ENCODE measurements around the gene LEMD2. TPM values are rescaled to one million over a fixed set of nuclear protein-coding genes. Genes with fewer than 3 reads are reported as not detected.
"Not testable (repeated sequence)": the region's sequence is repeated elsewhere in the genome, so short reads cannot be mapped to it uniquely, and the experiment has no call there.

The LEMD2 gene
- total RNA-seq = 10 to 100 TPM; 62.6 to 66.7 TPM
- long read RNA-seq, transcript LEMD2-201 (9 exons, 2,958 nt) = major isoform, 308 of 343 reads
- long read RNA-seq, partial matches to known transcripts = 7 of 343 reads
- long read RNA-seq, other reads (novel, unspliced or antisense) = 25 of 343 reads

GRCh38 chr6:33788694-33789549 lies at the start of gene LEMD2:
Gene LEMD2, minus strand, starts transcription at chr6:33789130. Its CDS starts 14 bp downstream, at chr6:33789116.
- DNase-seq = peak; percentile 90 to 95
- peak; percentile 96 for ATAC-seq
- intact Hi-C loops (cut with DNase I, micrococcal nuclease) = no loop called here

GRCh38 chr6:33837971-33838665 lies 49.2 kb upstream of the LEMD2 start:
- no peak for DNase-seq

DNA sequence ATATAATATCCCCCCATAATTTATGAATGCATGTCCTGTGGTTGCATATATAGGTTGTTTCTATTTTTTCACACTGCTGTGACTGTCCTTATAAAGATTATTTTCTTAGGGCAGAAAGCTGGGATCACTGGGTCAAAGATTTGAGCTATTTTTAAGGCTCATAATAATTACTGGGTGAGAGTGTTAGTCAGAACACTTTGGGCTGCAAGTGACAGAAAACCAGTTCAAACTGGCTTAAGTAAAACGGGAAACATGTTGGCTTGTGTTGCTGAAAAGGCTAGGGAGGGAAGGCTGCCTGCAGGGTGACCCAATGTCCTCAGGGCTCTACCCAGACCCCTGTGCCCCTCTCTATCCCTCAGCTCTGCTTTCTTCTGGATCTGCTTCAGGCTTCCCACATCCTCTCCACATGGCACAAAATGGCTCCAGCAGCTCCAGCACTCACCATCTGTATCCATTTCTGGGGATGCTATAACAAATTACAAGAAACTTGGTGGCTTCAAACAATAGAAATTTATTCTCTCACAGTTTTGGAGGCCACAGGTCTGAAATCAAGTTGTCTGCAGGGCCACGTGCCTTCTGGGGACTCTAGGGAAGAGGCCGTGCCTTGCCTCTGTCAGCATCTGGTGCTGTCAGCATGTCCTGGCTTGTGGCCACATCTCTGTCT lies 48.0 kb upstream of the LEMD2 start:
- ATAC-seq (no peak), DNase-seq (no peak)
- intact Hi-C loops (cut with DNase I, micrococcal nuclease) = no loop called here

More at GRCh38 chr6:33837971-33838665, 49.2 kb upstream of the LEMD2 start:
- intact Hi-C loops (cut with DNase I, micrococcal nuclease) = no loop called here
- ATAC-seq = no peak

DNA sequence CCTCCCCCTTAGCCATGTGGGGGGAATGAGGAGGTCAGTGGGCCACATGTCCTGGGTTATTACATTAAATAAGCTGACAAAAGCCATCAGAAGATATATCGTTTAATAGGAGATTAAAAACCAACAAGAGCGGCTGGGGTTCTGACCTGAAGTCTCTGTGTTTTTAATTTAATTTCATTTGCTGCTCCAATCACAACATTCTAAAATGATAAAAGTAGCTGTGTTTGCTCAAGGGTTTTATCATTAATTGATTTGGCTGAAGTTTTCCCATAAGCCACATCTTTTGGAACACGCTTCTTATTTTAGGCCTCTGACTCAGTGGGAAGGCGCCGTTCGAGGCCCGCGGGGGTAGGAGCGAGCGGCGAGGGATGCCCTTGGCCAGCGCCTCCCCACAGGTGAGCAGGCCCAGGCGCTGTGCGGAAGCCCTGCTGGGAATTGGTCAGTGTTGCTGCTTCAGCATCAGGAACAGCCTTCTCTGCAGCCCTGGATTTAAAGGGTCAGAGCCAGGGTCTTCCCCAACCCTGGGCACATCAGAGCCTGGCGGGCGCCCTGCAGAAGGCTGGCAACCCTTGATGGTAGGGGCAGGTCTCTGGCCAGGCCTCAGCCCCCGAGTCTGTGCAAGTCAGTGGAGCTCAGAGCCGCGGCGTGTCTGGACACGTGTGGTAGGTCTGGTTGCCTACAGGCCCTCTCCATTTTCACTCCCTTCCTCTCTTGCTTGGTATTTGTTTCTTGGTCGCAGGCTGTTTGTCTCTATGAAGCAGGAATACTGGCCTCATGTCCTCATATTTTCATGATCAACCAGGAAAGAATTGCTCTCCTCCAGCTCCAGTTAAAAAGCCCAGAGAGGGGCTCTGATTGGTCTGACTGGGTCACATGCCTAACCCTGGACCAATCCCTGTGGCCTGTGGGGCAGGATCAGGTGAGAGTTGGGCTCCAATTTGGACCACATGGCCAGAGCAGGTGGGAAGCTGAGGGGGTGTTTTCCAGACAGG lies 45.8 kb upstream of the LEMD2 start:
- DNase-seq = no peak
- intact Hi-C loops (cut with DNase I, micrococcal nuclease) = no loop called here
- ATAC-seq = no peak

DNA sequence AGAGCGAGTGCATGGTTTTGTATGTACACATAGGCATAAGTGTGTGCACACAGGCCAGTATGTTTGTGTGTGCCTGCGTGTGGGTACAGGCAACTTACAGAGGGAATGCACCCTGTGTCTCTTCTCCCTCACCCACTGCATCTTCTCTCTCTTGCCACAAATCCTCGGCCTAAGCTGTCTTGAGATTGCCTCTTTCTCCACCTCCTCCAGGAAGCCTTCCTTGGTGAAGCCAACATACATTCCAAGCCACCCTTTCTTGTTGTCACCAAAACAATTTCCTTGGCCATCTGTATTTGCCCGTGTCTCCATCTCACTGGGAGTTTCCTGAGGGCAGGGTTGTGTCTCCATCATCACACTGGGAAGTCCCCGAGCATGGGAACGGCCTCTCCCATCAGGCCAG lies 44.7 kb upstream of the LEMD2 start:
- no peak for DNase-seq
- intact Hi-C loops (cut with DNase I, micrococcal nuclease) = no loop called here
- ATAC-seq = no peak

- ATAC-seq; DNase-seq; intact Hi-C loops (cut with DNase I, micrococcal nuclease): not testable (repeated sequence)
These were observed 43.9 kb upstream of the LEMD2 start for GRCh38 chr6:33832831-33833230.

DNA sequence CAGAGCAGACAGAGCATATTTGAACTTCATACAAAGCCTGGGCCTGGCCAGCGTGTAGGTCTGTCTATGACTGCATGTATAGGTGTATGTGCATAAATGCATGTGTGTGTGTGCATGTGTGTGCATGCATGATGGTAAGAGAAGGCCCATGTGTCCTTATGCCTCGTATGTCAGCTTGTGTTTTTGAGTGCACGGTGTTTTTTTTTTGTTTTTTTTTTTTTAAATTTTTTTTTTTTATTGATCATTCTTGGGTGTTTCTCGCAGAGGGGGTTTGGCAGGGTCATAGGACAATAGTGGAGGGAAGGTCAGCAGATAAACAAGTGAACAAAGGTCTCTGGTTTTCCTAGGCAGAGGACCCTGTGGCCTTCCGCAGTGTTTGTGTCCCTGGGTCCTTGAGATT lies 42.8 kb upstream of the LEMD2 start:
- ATAC-seq; intact Hi-C loops (cut with DNase I, micrococcal nuclease); DNase-seq: not testable (repeated sequence)

- DNase-seq (no peak), ATAC-seq (no peak)
- intact Hi-C loops (cut with DNase I, micrococcal nuclease) = no loop called here
These were observed 41.8 kb upstream of the LEMD2 start for GRCh38 chr6:33830635-33831240.

DNA sequence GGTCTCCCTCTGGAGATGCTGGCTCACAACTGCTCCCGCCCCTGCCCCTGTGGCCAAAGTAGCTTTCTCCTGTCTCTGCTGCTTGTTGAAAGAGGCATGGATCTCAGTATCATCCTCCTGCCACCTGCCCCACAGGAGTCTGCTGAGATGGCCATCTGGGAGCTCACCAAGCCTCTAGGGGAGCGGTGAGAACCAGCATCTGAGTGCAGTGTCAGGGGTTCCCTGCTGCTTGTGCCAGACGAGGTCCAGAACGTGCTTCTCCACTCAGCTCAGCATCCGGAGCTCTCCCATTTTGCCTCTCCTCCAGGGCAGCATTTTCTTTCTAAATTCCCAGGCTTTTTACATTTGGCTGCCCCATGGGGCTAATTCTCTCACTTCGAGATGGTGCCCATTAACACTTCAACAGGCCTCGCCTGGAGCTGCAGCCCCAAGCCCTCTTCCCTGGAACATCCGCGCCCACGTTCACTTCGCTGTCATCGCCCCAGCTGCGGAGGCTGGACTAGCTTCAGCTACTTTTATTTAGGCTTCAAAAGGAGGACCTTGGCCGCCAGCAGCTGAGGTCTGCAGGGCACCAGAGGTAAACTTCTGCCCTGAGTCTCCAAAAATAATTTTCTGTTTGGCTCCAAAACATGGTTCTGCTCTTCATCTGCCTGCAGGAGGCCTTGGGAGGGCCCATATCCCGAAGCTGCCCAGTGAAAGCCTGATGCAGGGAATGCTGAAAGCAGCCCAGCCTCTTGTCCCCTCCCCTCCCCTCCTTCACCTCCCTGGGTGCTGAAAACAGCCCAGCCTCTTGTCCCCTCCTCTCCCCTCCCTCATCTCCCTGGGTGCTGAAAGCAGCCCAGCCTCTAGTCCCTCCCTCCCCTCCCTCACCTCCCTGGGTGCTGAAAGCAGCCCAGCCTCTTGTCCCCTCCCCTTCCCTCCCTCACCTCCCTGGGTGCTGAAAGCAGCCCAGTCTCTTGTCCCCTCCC lies 40.1 kb upstream of the LEMD2 start:
- ATAC-seq (no peak), DNase-seq (no peak)
- intact Hi-C loops (cut with DNase I, micrococcal nuclease) = no loop called here

DNA sequence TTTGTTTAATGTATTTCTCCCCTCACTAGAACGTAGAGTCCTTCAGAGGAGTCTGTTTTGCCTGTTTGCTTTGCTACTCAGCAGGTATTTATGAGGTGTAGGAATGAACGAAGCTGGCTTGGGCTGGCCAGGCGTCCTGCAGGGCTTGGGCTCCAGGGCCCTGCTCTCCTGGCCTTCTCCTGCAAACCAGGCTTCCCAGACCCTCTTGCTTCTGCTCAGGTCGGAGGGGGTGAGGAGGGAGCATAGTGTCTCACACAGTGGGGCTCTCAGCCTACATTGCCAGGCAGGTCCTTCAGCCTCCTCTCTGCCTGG lies 39.5 kb upstream of the LEMD2 start:
- ATAC-seq (no peak), DNase-seq (no peak)
- intact Hi-C loops (cut with DNase I, micrococcal nuclease) = no loop called here

DNA sequence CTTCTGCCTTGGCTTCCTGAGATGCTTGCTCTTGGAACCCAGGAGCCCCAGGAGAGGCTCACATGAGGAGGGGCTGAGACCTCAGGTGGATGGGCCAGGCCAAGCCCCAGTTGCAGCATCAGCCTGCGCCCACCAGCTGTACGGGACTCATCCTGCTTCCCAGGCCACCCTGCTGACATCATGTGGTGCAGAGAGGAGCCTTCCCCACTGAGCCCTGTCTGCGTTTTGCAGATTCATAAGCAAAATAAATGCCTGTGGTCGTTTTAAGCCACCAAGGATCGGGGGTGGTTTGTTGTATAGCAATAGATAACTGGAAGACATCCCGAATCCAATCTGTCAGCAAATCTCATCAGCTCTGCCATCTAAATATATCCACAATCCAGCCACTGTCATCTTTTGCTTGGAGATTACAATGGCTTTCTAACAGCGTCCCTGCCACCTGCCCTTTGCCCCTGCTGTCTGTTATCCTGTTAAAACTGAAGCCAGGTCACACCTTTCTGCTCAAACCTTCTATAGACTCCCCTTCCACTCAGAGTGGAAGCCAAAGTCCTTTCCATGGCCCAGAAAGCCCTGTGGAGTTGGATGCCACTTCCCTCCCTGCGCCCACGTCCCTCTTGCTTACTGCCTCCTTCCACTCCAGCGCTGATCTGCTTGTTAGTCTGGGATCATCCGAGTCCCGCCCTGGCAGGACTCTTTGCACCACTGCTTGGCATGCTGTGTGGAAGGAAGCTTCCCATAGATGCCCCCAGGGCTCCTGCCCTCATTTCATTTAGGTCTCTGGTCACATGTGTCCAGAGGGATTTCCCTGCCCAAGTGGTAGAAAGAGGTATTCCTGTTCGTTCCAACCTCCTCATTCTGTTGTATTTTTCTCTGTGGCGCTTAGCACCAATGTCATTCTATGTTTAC lies 38.9 kb upstream of the LEMD2 start:
- DNase-seq = no peak
- intact Hi-C loops (cut with DNase I, micrococcal nuclease) = no loop called here
- ATAC-seq = peak; percentile 48

DNA sequence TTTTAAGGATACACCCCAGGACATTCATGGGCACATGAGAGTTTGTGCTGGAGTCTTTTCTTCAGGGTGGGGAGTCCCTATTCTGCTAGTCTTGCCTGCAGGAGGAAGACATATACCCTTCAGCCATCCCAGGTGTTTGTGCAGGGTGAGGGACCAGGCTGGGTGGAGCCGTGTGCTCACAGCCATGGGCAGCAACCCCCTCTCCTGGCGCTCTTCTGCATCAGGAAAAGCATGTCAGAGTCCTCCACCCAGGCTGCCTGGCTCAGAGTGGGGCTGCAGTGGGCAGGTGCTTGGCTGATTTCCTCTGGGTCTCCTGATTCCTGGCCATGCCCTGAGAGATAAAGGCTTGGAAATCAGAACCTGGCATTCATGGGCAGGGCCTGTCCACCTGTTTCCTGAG lies 37.6 kb upstream of the LEMD2 start:
- intact Hi-C loops (cut with DNase I, micrococcal nuclease) = no loop called here
- ATAC-seq = peak; percentile 18
- DNase-seq = no peak

DNA sequence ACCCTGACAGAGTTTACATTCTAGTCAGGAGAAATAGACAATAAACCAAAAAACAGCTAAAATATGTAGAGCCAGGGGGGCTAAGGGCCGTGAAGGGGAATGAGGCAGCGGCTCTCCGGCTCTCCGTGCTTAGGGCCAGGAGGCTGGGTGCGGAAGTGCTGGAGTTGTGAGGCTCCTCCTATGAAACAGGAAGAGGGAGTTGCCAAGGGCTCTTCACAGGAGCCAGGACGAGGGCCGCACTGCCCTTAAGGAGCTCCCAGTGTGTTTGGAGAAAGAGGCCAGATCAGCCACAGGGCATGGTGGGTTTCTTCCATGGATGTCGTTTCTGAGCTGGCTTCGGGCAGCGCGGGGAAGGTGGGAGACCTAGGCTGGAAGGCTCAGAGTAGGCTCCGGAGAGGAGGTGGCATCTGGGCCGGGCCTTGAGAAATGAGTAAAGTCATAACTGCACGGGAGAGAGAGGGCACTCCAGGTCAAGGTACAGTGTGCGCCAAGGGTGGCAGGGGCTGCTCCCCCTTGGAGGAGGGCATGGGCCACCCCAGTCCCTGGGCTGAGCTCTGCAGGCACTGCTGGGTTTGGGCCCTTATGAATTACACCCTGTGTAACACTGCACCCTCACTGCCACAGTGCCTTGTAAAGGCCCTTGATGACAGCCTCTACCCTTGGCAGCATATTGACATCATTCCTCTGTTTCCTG lies 35.7 kb upstream of the LEMD2 start:
- intact Hi-C loops (cut with DNase I, micrococcal nuclease) = no loop called here
- peak; percentile 62 to 69 for DNase-seq
- ATAC-seq = peak; percentile 94

- no peak for DNase-seq
- intact Hi-C loops (cut with DNase I, micrococcal nuclease) = no loop called here
- ATAC-seq = no peak
These were observed 34.9 kb upstream of the LEMD2 start for GRCh38 chr6:33823806-33824205.

DNA sequence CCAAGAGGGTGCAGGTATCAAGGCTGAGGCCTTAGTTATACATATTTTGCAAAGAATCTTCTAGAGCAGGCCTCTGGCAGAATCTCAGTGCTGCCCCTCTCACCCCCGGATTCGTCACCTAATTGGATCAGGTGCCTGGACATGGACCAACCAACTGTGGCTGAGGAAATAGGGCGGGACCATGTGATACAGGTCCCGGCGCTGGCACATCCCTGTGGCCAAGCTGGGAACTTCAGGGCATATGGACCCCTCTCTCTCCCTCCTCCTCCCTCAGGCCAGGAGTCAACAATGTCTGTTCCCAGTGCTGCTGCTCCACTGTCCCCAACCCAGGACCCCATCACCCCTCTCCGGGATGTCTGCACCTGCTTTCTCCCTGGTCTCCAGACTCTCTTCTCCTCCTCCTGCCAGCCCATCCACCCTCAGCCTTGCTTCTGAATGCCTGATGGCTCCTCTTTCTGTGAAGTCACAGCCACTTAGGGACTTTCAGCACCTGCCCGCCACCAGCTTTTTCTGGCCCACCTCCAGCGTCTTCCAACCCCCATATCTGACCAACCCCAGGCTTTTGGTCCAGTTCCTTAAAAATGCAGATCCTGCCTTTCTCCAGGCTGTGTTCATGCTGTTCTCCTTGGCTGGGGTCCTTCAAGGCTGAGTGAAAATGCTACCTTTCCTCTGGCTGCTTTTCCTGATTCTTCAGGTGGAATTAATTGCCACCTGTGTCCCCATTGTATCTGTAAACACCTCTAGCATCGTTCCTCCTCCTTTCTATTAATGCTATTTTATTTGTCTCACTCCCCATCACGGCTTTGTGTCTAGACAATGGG lies 33.9 kb upstream of the LEMD2 start:
- intact Hi-C loops (cut with DNase I, micrococcal nuclease) = no loop called here
- no peak for DNase-seq
- ATAC-seq = no peak

All from left colon (tissue), 2 donors.